B cell (primary cell): ENCODE results near the gene ATP6V0E2. TPM values are rescaled to one million over a fixed set of nuclear protein-coding genes. Genes with fewer than 3 reads are reported as not detected.

Experiments used
- ATAC-seq: fragments of 200-7000 bp; cut with Tn5 transposase; one replicate; pipeline ENCODE4 v1.10.0; 2021; ENCODE audit warnings: low read depth, mild to moderate bottlenecking, moderate number of reproducible peaks, moderate library complexity
- CTCF ChIA-PET: fragments of 350-600 bp; sonication (Branson Sonifier 250); formaldehyde crosslinking; loops from one replicate; lab custom pipeline; 2021; ENCODE audit warnings: antibody characterized with exemption, inconsistent platforms; lab: Charles Lee
- POLR2A ChIA-PET: fragments of 350-600 bp; sonication (Branson Sonifier 250); formaldehyde crosslinking; loops from one replicate; lab custom pipeline; 2021; ENCODE audit warnings: antibody characterized with exemption; lab: Charles Lee
- DNase-seq: peaks from one replicate; pipeline ENCODE4 v3.0.0; 2013
- H2AFZ ChIP-seq: 2 replicates; pipeline ENCODE4 v1.6.1; 2012; ENCODE audit warnings: mild to moderate bottlenecking, low read depth, low read length; ENCODE audit not compliant: insufficient read depth, poor library complexity, severe bottlenecking
- H3K27ac ChIP-seq, 2 donors: 1 replicate in 1 of 2; 2 replicates in 1 of 2; pipeline ENCODE4 v1.5.1; 2012 to 2013; ENCODE audit warnings: low read length in 2 of 2, mild to moderate bottlenecking in 2 of 2, moderate library complexity in 1 of 2
- H3K27me3 ChIP-seq, 4 experiments: fragments of 200-600 bp in 1 of 4; sonication (generic) in 1 of 4; replicated peaks in 1 of 4; 1 replicate in 2 of 4; 2 replicates in 2 of 4; pipeline versions ENCODE4 v1.6.1 to v1.7.0; 2013 to 2016; ENCODE audit warnings: low read length in 3 of 4, mild to moderate bottlenecking in 2 of 4, mixed read lengths in 1 of 4, moderate library complexity in 1 of 4; ENCODE audit not compliant: insufficient read depth in 4 of 4, control insufficient read depth in 3 of 4; ENCODE audit errors: control extremely low read depth in 1 of 4
- H3K36me3 ChIP-seq, 2 experiments: replicated peaks in 1 of 2; 1 replicate in 1 of 2; 2 replicates in 1 of 2; pipeline versions ENCODE4 v1.6.1 to v1.7.1; 2013; ENCODE audit warnings: low read length in 1 of 2; ENCODE audit not compliant: insufficient read depth in 2 of 2, control insufficient read depth in 1 of 2; ENCODE audit errors: control extremely low read depth in 1 of 2, extremely low read depth in 1 of 2
- H3K4me1 ChIP-seq, 2 donors: fragments of 200-600 bp in 1 of 2; sonication (generic) in 1 of 2; 1 replicate in 1 of 2; 2 replicates in 1 of 2; pipeline versions ENCODE4 v1.5.1 to v1.6.1; 2013 to 2017; ENCODE audit warnings: low read length in 2 of 2; ENCODE audit not compliant: control insufficient read depth in 2 of 2, insufficient read depth in 2 of 2
- H3K4me2 ChIP-seq: replicated peaks from 2 replicates; pipeline ENCODE3; 2012; ENCODE audit warnings: mild to moderate bottlenecking, low read depth, low read length; ENCODE audit not compliant: poor library complexity, severe bottlenecking
- H3K4me3 ChIP-seq, 5 experiments: fragments of 200-600 bp in 1 of 5; sonication (generic) in 1 of 5; 1 replicate in 3 of 5; 2 replicates in 2 of 5; pipeline versions ENCODE4 v1.5.1 to v1.7.0; 2011 to 2016; ENCODE audit warnings: low read length in 4 of 5, mild to moderate bottlenecking in 4 of 5, low read depth in 2 of 5, control low read depth in 1 of 5, moderate library complexity in 1 of 5; ENCODE audit not compliant: insufficient read depth in 1 of 5; ENCODE audit errors: control extremely low read depth in 1 of 5, extremely low read depth in 1 of 5
- H3K79me2 ChIP-seq: fragments of 200-600 bp; sonication (generic); one replicate; pipeline ENCODE4 v1.6.0; 2016; ENCODE audit warnings: low read length; ENCODE audit not compliant: control insufficient read depth, insufficient read depth
- H3K9ac ChIP-seq: fragments of 200-600 bp; sonication (generic); 2 replicates; pipeline ENCODE4 v1.6.1; 2017; ENCODE audit warnings: mild to moderate bottlenecking, low read length, moderate library complexity
- H3K9me3 ChIP-seq, 3 donors: one replicate each; pipeline versions ENCODE4 v1.6.1 to v1.7.1; 2013; ENCODE audit warnings: low read length in 2 of 3; ENCODE audit not compliant: control insufficient read depth in 2 of 3, insufficient read depth in 1 of 3; ENCODE audit errors: control extremely low read depth in 1 of 3
- H4K20me1 ChIP-seq: 2 replicates; pipeline ENCODE4 v1.6.0; 2012; ENCODE audit warnings: mild to moderate bottlenecking, low read length; ENCODE audit not compliant: insufficient read depth, control insufficient read depth, poor library complexity, severe bottlenecking
- H3K27ac Mint-ChIP-seq: one replicate; pipeline ENCODE4 v1.8.0; 2021; ENCODE audit warnings: mixed read lengths
- H3K27me3 Mint-ChIP-seq: one replicate; pipeline ENCODE4 v1.8.0; 2021; ENCODE audit warnings: mixed read lengths
- H3K4me1 Mint-ChIP-seq: one replicate; pipeline ENCODE4 v1.8.0; 2021; ENCODE audit warnings: mixed read lengths
- H3K4me3 Mint-ChIP-seq: one replicate; pipeline ENCODE4 v1.8.0; 2021; ENCODE audit warnings: mixed read lengths
- H3K9me3 Mint-ChIP-seq: one replicate; pipeline ENCODE4 v1.8.0; 2022; ENCODE audit warnings: mixed read lengths; ENCODE audit not compliant: insufficient read depth
- EZH2 ChIP-seq: IDR thresholded peaks from 2 replicates; pipeline ENCODE4 v1.6.1; 2012; ENCODE audit warnings: borderline replicate concordance, low read depth, mild to moderate bottlenecking, moderate library complexity, low read length; ENCODE audit not compliant: insufficient read depth, poor library complexity, severe bottlenecking
- WGBS: methylation state at CpG from one replicate; pipeline ENCODE4 v1.1.5; 2013; ENCODE audit warnings: missing lambda C conversion rate; ENCODE audit not compliant: insufficient coverage; 5-methylcytosine and 5-hydroxymethylcytosine counted together
- intact Hi-C: fragments of 100-400 bp; cut with micrococcal nuclease; formaldehyde crosslinking; loops from one replicate; pipeline ENCODE4 v1.10.0; 2022
- polyA plus RNA-seq: library from polyadenylated mRNA; depleted of rRNA; stranded (reverse); fragments of >200 nt; gene quantifications from 2 replicates; pipeline ENCODE4 v1.2.3, GENCODE V29; 2012
- total RNA-seq, 2 donors: library from RNA; stranded (reverse); fragments of 120-200 nt in 1 of 2; gene quantifications; 1 replicate in 1 of 2; 2 replicates in 1 of 2; pipeline versions ENCODE4 v1.2.3 to v1.2.4, GENCODE V29; 2013 to 2022
- TF ChIP-seq, protein P1 (sequence below): fragments of 200-600 bp; IDR thresholded peaks from one replicate; pipeline ENCODE4 v1.8.0; 2022; ENCODE audit warnings: antibody characterized with exemption, mild to moderate bottlenecking

ATP6V0E2 gene
- total and polyA plus RNA-seq, 2 donors (not counting 1 experiment from before 2014, with no cell fraction given) = 13.5 to 49.6 TPM

- intact Hi-C loops = no loop called here
- DNase-seq (no peak), ATAC-seq (no peak)
- Histone ChIP-seq H3K4me1 (no peaks in the 10 kb centered on the region), H3K27me3 (peaks cover 0 to 7% (median 0%) of the 10 kb centered on the region in 4 experiments), H3K9me3 (no peaks in the 10 kb centered on the region), H3K9ac (no peak overlapping the region), H3K4me2 (no peak overlapping the region), H2AFZ (no peak overlapping the region), H4K20me1 (no peaks in the 10 kb centered on the region), H3K36me3 (no peaks in the 10 kb centered on the region), H3K79me2 (no peaks in the 10 kb centered on the region), H3K4me3 (no peak overlapping the region), H3K27ac (no peak overlapping the region)
- no peak overlapping the region for H3K4me3 Mint-ChIP-seq
- TF ChIP-seq, protein P1, sequence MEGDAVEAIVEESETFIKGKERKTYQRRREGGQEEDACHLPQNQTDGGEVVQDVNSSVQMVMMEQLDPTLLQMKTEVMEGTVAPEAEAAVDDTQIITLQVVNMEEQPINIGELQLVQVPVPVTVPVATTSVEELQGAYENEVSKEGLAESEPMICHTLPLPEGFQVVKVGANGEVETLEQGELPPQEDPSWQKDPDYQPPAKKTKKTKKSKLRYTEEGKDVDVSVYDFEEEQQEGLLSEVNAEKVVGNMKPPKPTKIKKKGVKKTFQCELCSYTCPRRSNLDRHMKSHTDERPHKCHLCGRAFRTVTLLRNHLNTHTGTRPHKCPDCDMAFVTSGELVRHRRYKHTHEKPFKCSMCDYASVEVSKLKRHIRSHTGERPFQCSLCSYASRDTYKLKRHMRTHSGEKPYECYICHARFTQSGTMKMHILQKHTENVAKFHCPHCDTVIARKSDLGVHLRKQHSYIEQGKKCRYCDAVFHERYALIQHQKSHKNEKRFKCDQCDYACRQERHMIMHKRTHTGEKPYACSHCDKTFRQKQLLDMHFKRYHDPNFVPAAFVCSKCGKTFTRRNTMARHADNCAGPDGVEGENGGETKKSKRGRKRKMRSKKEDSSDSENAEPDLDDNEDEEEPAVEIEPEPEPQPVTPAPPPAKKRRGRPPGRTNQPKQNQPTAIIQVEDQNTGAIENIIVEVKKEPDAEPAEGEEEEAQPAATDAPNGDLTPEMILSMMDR = no peak
- TF ChIP-seq EZH2 = no peak
- WGBS = 78% methylated on average over 10 of the region's 11 CpGs
- H3K27me3 Mint-ChIP-seq = peaks cover 33% of the 10 kb centered on the region
- ChIA-PET POLR2A (interaction anchor here (0.7 kb wide), 1 partner anchor 282 kb away, joined by 6 read pairs; no protein-coding TSS in a partner anchor), CTCF (no interaction called here)
- no peak overlapping the region for H3K27ac Mint-ChIP-seq
- no peaks in the 10 kb centered on the region for H3K9me3 Mint-ChIP-seq
- no peaks in the 10 kb centered on the region for H3K4me1 Mint-ChIP-seq
These were observed 42.6 kb upstream of the ATP6V0E2 start for GRCh38 chr7:149830997-149831740.

DNA sequence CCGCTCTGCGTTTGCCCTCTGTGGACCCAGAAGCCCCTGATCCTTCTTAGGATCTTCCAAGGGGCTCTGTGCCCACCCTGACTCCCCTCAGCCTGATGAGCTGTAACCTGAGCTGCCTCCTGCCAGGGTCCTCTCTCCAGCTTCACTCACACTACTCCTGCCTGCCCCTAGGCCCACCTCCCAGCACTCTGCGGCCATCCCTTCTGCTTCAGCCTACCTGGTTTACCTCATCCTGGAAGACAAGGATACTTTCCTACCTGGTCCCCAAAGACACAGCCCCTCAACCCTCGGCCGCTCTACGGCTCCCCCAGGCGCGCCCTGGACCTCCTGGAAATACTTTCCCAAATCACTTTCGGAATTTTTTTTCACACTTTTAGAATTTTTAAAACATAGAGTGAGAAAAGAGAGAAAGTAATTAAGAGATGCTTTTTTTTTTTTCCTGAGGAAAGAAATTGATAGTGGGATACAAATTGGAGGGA, 42.0 kb upstream of the ATP6V0E2 start:
- Histone ChIP-seq H3K4me2 (no peak overlapping the region), H3K27ac (no peak overlapping the region), H3K36me3 (no peaks in the 10 kb centered on the region), H3K9me3 (no peaks in the 10 kb centered on the region), H2AFZ (no peak overlapping the region), H3K79me2 (no peaks in the 10 kb centered on the region), H3K4me1 (no peaks in the 10 kb centered on the region), H4K20me1 (no peaks in the 10 kb centered on the region), H3K4me3 (no peak overlapping the region), H3K27me3 (peaks cover 0 to 7% (median 0%) of the 10 kb centered on the region in 4 experiments), H3K9ac (no peak overlapping the region)
- intact Hi-C loops = no loop called here
- WGBS = 80% methylated on average over 6 of the region's 9 CpGs
- ChIA-PET CTCF (no interaction called here), POLR2A (no interaction called here)
- Mint-ChIP-seq H3K4me3 (no peak overlapping the region), H3K27me3 (peaks cover 35% of the 10 kb centered on the region), H3K4me1 (no peaks in the 10 kb centered on the region), H3K27ac (no peak overlapping the region), H3K9me3 (no peaks in the 10 kb centered on the region)
- no peak for DNase-seq
- no peak for ATAC-seq
- TF ChIP-seq EZH2 = no peak
- TF ChIP-seq, protein P1 = no peak
